ENCODE results near the gene VEZT.

The VEZT gene

GRCh38 chr12:95258151-95258550 is 40.5 kb downstream of the VEZT start:
- H3K36me3 ChIP-seq (ENCODE audit: insufficient read depth, low read length): peaks cover 96% of the 10 kb centered on the region
- no peaks in the 10 kb centered on the region for H3K27me3 ChIP-seq (ENCODE audit: insufficient read depth, low read length, poor library complexity, severe bottlenecking)
- no peaks in the 10 kb centered on the region for H3K9me3 ChIP-seq (ENCODE audit: insufficient read depth, low read depth, low read length)

GRCh38 chr12:95258803-95259202 is 41.2 kb downstream of the VEZT start:
- no peaks in the 10 kb centered on the region for H3K9me3 ChIP-seq (ENCODE audit: insufficient read depth, low read depth, low read length)
- peaks cover 96% of the 10 kb centered on the region for H3K36me3 ChIP-seq (ENCODE audit: insufficient read depth, low read length)
- H3K4me3 ChIP-seq (ENCODE audit: low read length, poor library complexity, severe bottlenecking): no peak overlapping the region
- no peak overlapping the region for H3K9ac ChIP-seq (ENCODE audit: low read depth, low read length, poor library complexity, severe bottlenecking)
- no peak for TF ChIP-seq EZH2phosphoT487 (IDR thresholded peaks at IDR 0.05; ENCODE audit: borderline replicate concordance)
- TF ChIP-seq CTCF (conservative IDR thresholded peaks at IDR 0.05; ENCODE audit: low read length): no peak
- H3K79me2 ChIP-seq (ENCODE audit: insufficient read depth, low read length): 0 out of 2 replicates have a peak, but pooled peaks cover 9% of the 10 kb centered on the region
- H3K4me1 ChIP-seq (ENCODE audit: insufficient read depth, low read length, poor library complexity, severe bottlenecking): no peaks in the 10 kb centered on the region
- H3K4me2 ChIP-seq (ENCODE audit: low read depth, low read length, poor library complexity, severe bottlenecking): no peak overlapping the region
- no peaks in the 10 kb centered on the region; the same call in 1 of the 2 replicates for H3F3A ChIP-seq (ENCODE audit: low read depth)
- H4K20me1 ChIP-seq (ENCODE audit: insufficient read depth, low read length, poor library complexity, severe bottlenecking): peaks cover under 1% of the 10 kb centered on the region
- no peaks in the 10 kb centered on the region for H3K27me3 ChIP-seq (ENCODE audit: insufficient read depth, low read length, poor library complexity, severe bottlenecking)
- no peaks in the 10 kb centered on the region for H3K9me2 ChIP-seq (replicated peaks; ENCODE audit: low read depth, low read length)
- no peak overlapping the region for H2AFZ ChIP-seq (ENCODE audit: low read length)

More at GRCh38 chr12:95258151-95258550, 40.5 kb downstream of the VEZT start:
- Histone ChIP-seq H3K9ac (ENCODE audit: low read depth, low read length, poor library complexity, severe bottlenecking) (no peak overlapping the region), H3K79me2 (ENCODE audit: insufficient read depth, low read length) (0 out of 2 replicates have a peak, but pooled peaks cover 9% of the 10 kb centered on the region), H2AFZ (ENCODE audit: low read length) (no peak overlapping the region), H4K20me1 (ENCODE audit: insufficient read depth, low read length, poor library complexity, severe bottlenecking) (peaks cover 2% of the 10 kb centered on the region), H3K4me3 (ENCODE audit: low read length, poor library complexity, severe bottlenecking) (no peak overlapping the region), H3K4me1 (ENCODE audit: insufficient read depth, low read length, poor library complexity, severe bottlenecking) (no peaks in the 10 kb centered on the region), H3K4me2 (ENCODE audit: low read depth, low read length, poor library complexity, severe bottlenecking) (no peak overlapping the region), H3F3A (ENCODE audit: low read depth) (no peaks in the 10 kb centered on the region; the same call in 1 of the 2 replicates), H3K9me2 (replicated peaks; ENCODE audit: low read depth, low read length) (no peaks in the 10 kb centered on the region)
- TF ChIP-seq EZH2phosphoT487 (IDR thresholded peaks at IDR 0.05; ENCODE audit: borderline replicate concordance) (no peak), CTCF (conservative IDR thresholded peaks at IDR 0.05; ENCODE audit: low read length) (no peak)

- no peaks in the 10 kb centered on the region for H4K20me1 ChIP-seq (ENCODE audit: insufficient read depth, low read length, poor library complexity, severe bottlenecking)
- TF ChIP-seq CTCF (conservative IDR thresholded peaks at IDR 0.05; ENCODE audit: low read length) (no peak), EZH2phosphoT487 (IDR thresholded peaks at IDR 0.05; ENCODE audit: borderline replicate concordance) (no peak)
- peaks cover 96% of the 10 kb centered on the region for H3K36me3 ChIP-seq (ENCODE audit: insufficient read depth, low read length)
These were observed 41.8 kb downstream of the VEZT start for GRCh38 chr12:95259368-95259767.

More at GRCh38 chr12:95259368-95259767, 41.8 kb downstream of the VEZT start:
- Histone ChIP-seq H3K27me3 (ENCODE audit: insufficient read depth, low read length, poor library complexity, severe bottlenecking) (no peaks in the 10 kb centered on the region), H3K9ac (ENCODE audit: low read depth, low read length, poor library complexity, severe bottlenecking) (no peak overlapping the region), H3K4me3 (ENCODE audit: low read length, poor library complexity, severe bottlenecking) (no peak overlapping the region), H3K4me2 (ENCODE audit: low read depth, low read length, poor library complexity, severe bottlenecking) (no peak overlapping the region), H3K9me2 (replicated peaks; ENCODE audit: low read depth, low read length) (no peaks in the 10 kb centered on the region), H3K79me2 (ENCODE audit: insufficient read depth, low read length) (0 out of 2 replicates have a peak, but pooled peaks cover 9% of the 10 kb centered on the region), H2AFZ (ENCODE audit: low read length) (no peak overlapping the region), H3K4me1 (ENCODE audit: insufficient read depth, low read length, poor library complexity, severe bottlenecking) (no peaks in the 10 kb centered on the region), H3F3A (ENCODE audit: low read depth) (no peaks in the 10 kb centered on the region; the same call in 1 of the 2 replicates), H3K9me3 (ENCODE audit: insufficient read depth, low read depth, low read length) (no peaks in the 10 kb centered on the region)
